OCI-LY1 (cell line): ENCODE results near the gene FAIM2.

ENCODE experiments used
- CTCF ChIP-seq: fragments of 200-600 bp; sonication (generic), shearing (Covaris generic); IDR thresholded peaks from 2 replicates; pipeline ENCODE4 v1.5.1; 2017; ENCODE audit warnings: mild to moderate bottlenecking, antibody characterized with exemption, low read length, moderate library complexity, mixed read lengths
- EZH2 ChIP-seq: fragments of 200-600 bp; sonication (generic), shearing (Covaris generic); IDR thresholded peaks from 2 replicates; pipeline ENCODE4 v1.8.0; 2017; ENCODE audit warnings: borderline replicate concordance, mixed run types, mild to moderate bottlenecking, antibody characterized with exemption, low read length, moderate library complexity, mixed read lengths

- TF ChIP-seq CTCF: no peak
- TF ChIP-seq EZH2: no peak
Observed at GRCh38 chr12:49897276-49897675, 6.4 kb downstream of the FAIM2 start.
